ENCODE results near the gene NYNRIN. TPM values are rescaled to one million over a fixed set of nuclear protein-coding genes. Genes with fewer than 3 reads are reported as not detected.

Gene NYNRIN
- total RNA-seq, 1 donor from 2014 or later = 6.0 TPM

DNA sequence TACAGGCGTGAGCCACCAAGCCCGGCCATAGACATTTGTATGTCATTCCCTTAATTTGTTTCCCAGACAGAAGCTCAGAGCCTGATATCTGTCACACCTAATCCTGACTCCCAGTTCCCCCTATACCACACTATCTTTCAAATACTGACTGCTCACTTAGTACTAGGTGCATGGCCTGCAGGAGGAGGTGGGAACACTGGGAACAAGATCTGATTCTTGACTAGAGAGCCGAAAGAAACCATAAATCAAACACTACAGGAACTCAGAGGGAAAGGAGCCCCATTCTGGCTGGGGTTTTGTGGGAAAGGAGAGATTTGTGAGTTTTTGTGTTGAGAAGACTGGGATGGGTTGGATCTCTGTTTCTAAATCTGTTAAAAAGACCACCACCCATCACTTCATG lies 35.9 kb downstream of the NYNRIN start:
- no peaks in the 10 kb centered on the region for H3K27me3 ChIP-seq (ENCODE audit: control insufficient read depth, insufficient read depth, low read length)
- H3K36me3 ChIP-seq (ENCODE audit: control insufficient read depth, insufficient read depth, low read length) = peaks cover 4% of the 10 kb centered on the region
- no peak for TF ChIP-seq CTCF (IDR thresholded peaks at IDR 0.05; ENCODE audit: insufficient read depth, low read length, poor library complexity, severe bottlenecking)
- DNase-seq (ENCODE audit: low read depth) = no peak
- no peak overlapping the region for H3K4me3 ChIP-seq (ENCODE audit: low read depth, low read length)

DNA sequence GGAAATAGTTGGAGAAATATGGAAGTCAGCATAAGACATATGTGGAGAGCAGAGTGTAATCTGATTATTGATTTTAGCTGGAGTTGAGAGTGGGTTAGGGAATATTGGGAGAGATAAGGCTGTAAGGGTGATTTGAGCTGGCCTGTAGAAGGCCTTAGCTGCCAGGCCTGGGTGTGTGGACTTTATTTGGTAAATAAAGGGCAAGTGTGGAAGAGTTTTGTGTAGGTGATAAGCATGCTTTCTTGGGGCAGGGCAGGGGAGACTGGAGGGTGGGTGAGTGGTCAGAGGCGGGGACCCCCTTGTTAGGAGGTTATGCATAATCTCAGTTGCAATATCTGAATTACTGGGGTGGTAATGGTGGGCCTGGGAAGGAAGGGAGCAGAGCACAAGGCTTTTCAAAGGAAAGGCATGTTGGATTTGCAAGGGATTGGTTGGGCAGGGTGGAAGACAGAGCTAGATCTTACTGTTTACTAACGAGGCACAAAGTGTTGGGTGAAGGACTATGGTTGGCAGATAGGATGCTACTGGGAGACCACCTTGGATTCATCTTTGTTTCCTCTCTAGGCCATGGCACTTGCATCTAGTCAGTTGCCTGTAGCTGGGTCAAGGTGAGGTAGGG lies 36.5 kb downstream of the NYNRIN start:
- no peaks in the 10 kb centered on the region for H3K27me3 ChIP-seq (ENCODE audit: control insufficient read depth, insufficient read depth, low read length)
- H3K36me3 ChIP-seq (ENCODE audit: control insufficient read depth, insufficient read depth, low read length) = peaks cover 4% of the 10 kb centered on the region
- no peak overlapping the region for H3K4me3 ChIP-seq (ENCODE audit: low read depth, low read length)
- TF ChIP-seq CTCF (IDR thresholded peaks at IDR 0.05; ENCODE audit: insufficient read depth, low read length, poor library complexity, severe bottlenecking) = no peak
- no peak for DNase-seq (ENCODE audit: low read depth)

DNA sequence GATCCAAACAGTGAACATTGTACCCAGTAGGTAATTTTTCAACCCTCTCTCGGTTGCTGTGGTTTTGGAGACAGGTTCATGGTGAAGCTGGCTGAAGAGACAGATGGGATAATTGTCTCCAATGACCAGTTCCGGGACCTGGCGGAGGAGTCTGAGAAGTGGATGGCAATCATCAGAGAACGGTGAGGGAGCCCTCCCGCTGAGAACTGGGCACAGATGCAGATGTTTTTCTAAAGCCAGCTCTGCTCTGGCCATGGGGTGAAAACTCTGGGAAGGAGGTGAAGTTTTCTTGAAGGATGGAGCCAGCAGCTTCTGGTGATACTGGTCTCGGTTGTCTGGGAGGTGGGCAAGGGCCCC lies 37.2 kb downstream of the NYNRIN start:
- H3K36me3 ChIP-seq (ENCODE audit: control insufficient read depth, insufficient read depth, low read length) = peaks cover 4% of the 10 kb centered on the region
- DNase-seq (ENCODE audit: low read depth) = no peak
- no peak overlapping the region for H3K4me3 ChIP-seq (ENCODE audit: low read depth, low read length)
- no peaks in the 10 kb centered on the region for H3K27me3 ChIP-seq (ENCODE audit: control insufficient read depth, insufficient read depth, low read length)
- TF ChIP-seq CTCF (IDR thresholded peaks at IDR 0.05; ENCODE audit: insufficient read depth, low read length, poor library complexity, severe bottlenecking) = no peak

GRCh38 chr14:24436355-24437019 lies 37.7 kb downstream of the NYNRIN start:
- no peak overlapping the region for H3K4me3 ChIP-seq (ENCODE audit: low read depth, low read length)
- TF ChIP-seq CTCF (IDR thresholded peaks at IDR 0.05; ENCODE audit: insufficient read depth, low read length, poor library complexity, severe bottlenecking) = peak; percentile 68
- DNase-seq (ENCODE audit: low read depth) = no peak
- peaks cover 4% of the 10 kb centered on the region for H3K36me3 ChIP-seq (ENCODE audit: control insufficient read depth, insufficient read depth, low read length)
- H3K27me3 ChIP-seq (ENCODE audit: control insufficient read depth, insufficient read depth, low read length) = no peaks in the 10 kb centered on the region

DNA sequence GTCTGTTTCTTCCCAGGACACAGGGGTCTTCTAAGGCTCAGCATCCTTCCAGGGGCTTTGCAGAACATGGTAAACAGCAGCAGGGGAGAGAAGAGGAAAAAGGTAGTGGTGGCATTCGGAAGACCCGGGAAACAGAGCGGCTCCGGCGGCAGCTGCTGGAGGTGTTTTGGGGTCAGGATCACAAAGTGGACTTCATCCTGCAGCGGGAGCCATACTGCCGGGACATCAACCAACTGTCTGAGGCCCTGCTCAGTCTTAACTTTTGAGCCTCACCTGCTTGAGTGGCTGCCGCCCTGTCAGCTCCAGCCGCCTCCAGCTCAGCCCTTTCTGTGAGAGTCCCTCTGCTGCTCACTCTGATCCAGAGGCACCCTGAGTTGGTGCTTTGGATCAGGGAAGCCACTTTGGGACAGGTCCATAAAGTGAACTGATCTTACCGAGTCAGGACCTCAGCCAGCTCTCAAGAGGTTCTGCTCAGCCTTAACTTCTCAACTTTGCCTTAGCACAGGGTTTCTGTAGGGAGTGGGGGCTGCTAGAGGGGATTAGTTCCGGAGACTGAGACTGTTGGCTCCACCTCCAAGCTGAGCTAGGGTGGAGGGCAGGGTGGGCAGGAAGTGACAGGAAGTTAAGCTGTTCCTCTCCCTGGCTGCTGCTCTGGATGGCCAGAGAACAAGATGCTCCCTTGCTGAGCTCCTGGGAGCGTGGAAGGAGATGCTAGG lies 38.4 kb downstream of the NYNRIN start:
- no peak for TF ChIP-seq CTCF (IDR thresholded peaks at IDR 0.05; ENCODE audit: insufficient read depth, low read length, poor library complexity, severe bottlenecking)
- Histone ChIP-seq H3K27me3 (ENCODE audit: control insufficient read depth, insufficient read depth, low read length) (no peaks in the 10 kb centered on the region), H3K36me3 (ENCODE audit: control insufficient read depth, insufficient read depth, low read length) (peaks cover 4% of the 10 kb centered on the region), H3K4me3 (ENCODE audit: low read depth, low read length) (no peak overlapping the region)
- no peak for DNase-seq (ENCODE audit: low read depth)

All from kidney epithelial cell (primary cell).